Stomach (tissue), 4 donors: ENCODE results near the gene ASXL2.

Experiments used
- EP300 ChIP-seq: sonication (generic); formaldehyde crosslinking; IDR thresholded peaks from one replicate; pipeline ENCODE4 v1.6.1; 2017; ENCODE audit warnings: antibody characterized with exemption
- POLR2A ChIP-seq, 4 donors: fragments of 450-650 bp; IDR thresholded peaks; one replicate each; pipeline ENCODE4 v1.6.1; 2016; ENCODE audit warnings: antibody characterized with exemption in 4 of 4, control low read depth in 2 of 4, mild to moderate bottlenecking in 1 of 4, moderate library complexity in 1 of 4
- POLR2AphosphoS5 ChIP-seq, 3 donors: sonication (generic); formaldehyde crosslinking; IDR thresholded peaks; one replicate each; pipeline ENCODE4 v1.6.1; 2016; ENCODE audit warnings: antibody characterized with exemption in 3 of 3
- TF ChIP-seq, protein P1 (sequence below), 7 experiments: fragments of 450-650 bp in 4 of 7; fragments of 200-600 bp in 3 of 7; sonication (generic) in 3 of 7; IDR thresholded peaks; one replicate each; pipeline ENCODE4 v1.5.1; 2016 to 2019; ENCODE audit warnings: antibody characterized with exemption in 7 of 7, control low read depth in 2 of 7, mild to moderate bottlenecking in 1 of 7

GRCh38 chr2:25697559-25698341 lies 180.5 kb downstream of the ASXL2 start:
- TF ChIP-seq, protein P1, sequence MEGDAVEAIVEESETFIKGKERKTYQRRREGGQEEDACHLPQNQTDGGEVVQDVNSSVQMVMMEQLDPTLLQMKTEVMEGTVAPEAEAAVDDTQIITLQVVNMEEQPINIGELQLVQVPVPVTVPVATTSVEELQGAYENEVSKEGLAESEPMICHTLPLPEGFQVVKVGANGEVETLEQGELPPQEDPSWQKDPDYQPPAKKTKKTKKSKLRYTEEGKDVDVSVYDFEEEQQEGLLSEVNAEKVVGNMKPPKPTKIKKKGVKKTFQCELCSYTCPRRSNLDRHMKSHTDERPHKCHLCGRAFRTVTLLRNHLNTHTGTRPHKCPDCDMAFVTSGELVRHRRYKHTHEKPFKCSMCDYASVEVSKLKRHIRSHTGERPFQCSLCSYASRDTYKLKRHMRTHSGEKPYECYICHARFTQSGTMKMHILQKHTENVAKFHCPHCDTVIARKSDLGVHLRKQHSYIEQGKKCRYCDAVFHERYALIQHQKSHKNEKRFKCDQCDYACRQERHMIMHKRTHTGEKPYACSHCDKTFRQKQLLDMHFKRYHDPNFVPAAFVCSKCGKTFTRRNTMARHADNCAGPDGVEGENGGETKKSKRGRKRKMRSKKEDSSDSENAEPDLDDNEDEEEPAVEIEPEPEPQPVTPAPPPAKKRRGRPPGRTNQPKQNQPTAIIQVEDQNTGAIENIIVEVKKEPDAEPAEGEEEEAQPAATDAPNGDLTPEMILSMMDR (IDR thresholded peaks at IDR 0.05) = no peak
- TF ChIP-seq POLR2AphosphoS5 (IDR thresholded peaks at IDR 0.05) (no peak), EP300 (no peak), POLR2A (IDR thresholded peaks at IDR 0.05) (no peak)
